HEK293 (cell line): ENCODE measurements around the gene PTS.

Source experiments
- CTCF ChIA-PET: fragments of 350-600 bp; formaldehyde crosslinking; extraction: SDS; loops from one replicate; lab custom pipeline; 2021; ENCODE audit warnings: antibody characterized with exemption; lab: Yijun Ruan, JAX
- POLR2A ChIA-PET: fragments of 300-600 bp; formaldehyde crosslinking; extraction: SDS; loops from one replicate; lab custom pipeline; 2020; ENCODE audit warnings: antibody characterized with exemption, inconsistent platforms; lab: Yijun Ruan, JAX
- H3K27ac ChIP-seq: fragments of 200-500 bp; sonication (Bioruptor generic); 2 replicates; pipeline ENCODE4 v1.5.1; 2014; ENCODE audit warnings: low read depth, low read length, control low read depth, inconsistent platforms; ENCODE audit errors: extremely low read depth
- H3K36me3 ChIP-seq, 2 experiments: fragments of 200-500 bp in 1 of 2; sonication (Bioruptor generic) in 1 of 2; 1 replicate in 1 of 2; 2 replicates in 1 of 2; pipeline ENCODE4 v1.5.1; 2014 to 2017; ENCODE audit warnings: inconsistent platforms in 2 of 2, low read length in 2 of 2; ENCODE audit not compliant: control insufficient read depth in 2 of 2, insufficient read depth in 1 of 2
- H3K4me1 ChIP-seq: fragments of 200-500 bp; sonication (Bioruptor generic); 2 replicates; pipeline ENCODE4 v1.5.1; 2014; ENCODE audit warnings: mild to moderate bottlenecking, low read length, inconsistent platforms; ENCODE audit not compliant: control insufficient read depth, insufficient read depth
- H3K4me3 ChIP-seq: 2 replicates; pipeline ENCODE4 v1.5.1; 2011; ENCODE audit warnings: low read depth, mild to moderate bottlenecking, control low read depth, low read length, moderate library complexity
- H3K9me3 ChIP-seq: fragments of 200-500 bp; sonication (Bioruptor generic); 2 replicates; pipeline ENCODE4 v1.5.1; 2014; ENCODE audit warnings: low read depth, low read length, inconsistent platforms; ENCODE audit not compliant: control insufficient read depth, insufficient read depth
- BCL11B ChIP-seq: fragments of 450-650 bp; formaldehyde crosslinking; IDR thresholded peaks from 2 replicates; pipeline ENCODE4 v1.5.1; 2016; ENCODE audit warnings: low read depth, missing biosample characterization, missing genetic modification characterization
- GFI1B ChIP-seq: fragments of 450-650 bp; formaldehyde crosslinking; IDR thresholded peaks from 2 replicates; pipeline ENCODE4 v1.5.1; 2016; ENCODE audit warnings: missing biosample characterization, missing genetic modification characterization
- GLIS1 ChIP-seq: fragments of 450-650 bp; formaldehyde crosslinking; IDR thresholded peaks from 2 replicates; pipeline ENCODE4 v1.5.1; 2016; ENCODE audit warnings: missing biosample characterization, missing genetic modification characterization
- HOXA7 ChIP-seq: sonication (generic); formaldehyde crosslinking; IDR thresholded peaks from 2 replicates; pipeline ENCODE4 v1.8.1; 2022; ENCODE audit warnings: missing genetic modification reagents, borderline replicate concordance
- OVOL3 ChIP-seq: fragments of 450-650 bp; formaldehyde crosslinking; IDR thresholded peaks from 2 replicates; pipeline ENCODE4 v1.5.1; 2016; ENCODE audit warnings: missing biosample characterization, missing genetic modification characterization
- TRIM28 ChIP-seq: IDR thresholded peaks from 2 replicates; pipeline ENCODE4 v1.6.1; 2011; ENCODE audit warnings: low read length, control low read depth, borderline replicate concordance
- WT1 ChIP-seq: fragments of 450-650 bp; formaldehyde crosslinking; IDR thresholded peaks from 2 replicates; pipeline ENCODE4 v1.5.1; 2016; ENCODE audit warnings: missing biosample characterization, missing genetic modification characterization
- YY1 ChIP-seq: fragments of 450-650 bp; formaldehyde crosslinking; IDR thresholded peaks from 2 replicates; pipeline ENCODE4 v1.5.1; 2018; ENCODE audit warnings: missing biosample characterization, missing genetic modification characterization
- ZBTB48 ChIP-seq: fragments of 450-650 bp; formaldehyde crosslinking; IDR thresholded peaks from 2 replicates; pipeline ENCODE4 v1.5.1; 2016; ENCODE audit warnings: missing biosample characterization, missing genetic modification characterization
- ZBTB7A ChIP-seq: fragments of 450-650 bp; formaldehyde crosslinking; IDR thresholded peaks from 2 replicates; pipeline ENCODE4 v1.5.1; 2016; ENCODE audit warnings: low read depth, missing biosample characterization, missing genetic modification characterization
- ZNF19 ChIP-seq: fragments of 450-650 bp; formaldehyde crosslinking; IDR thresholded peaks from 2 replicates; pipeline ENCODE4; 2016; ENCODE audit warnings: missing biosample characterization, missing genetic modification characterization, low read depth
- ZNF2 ChIP-seq: fragments of 450-650 bp; formaldehyde crosslinking; IDR thresholded peaks from 2 replicates; pipeline ENCODE4 v1.5.1; 2016; ENCODE audit warnings: missing biosample characterization, missing genetic modification characterization
- ZNF266 ChIP-seq: fragments of 450-650 bp; formaldehyde crosslinking; IDR thresholded peaks from 2 replicates; pipeline ENCODE4 v1.5.1; 2016; ENCODE audit warnings: missing biosample characterization, missing genetic modification characterization, low read depth
- ZNF529 ChIP-seq: fragments of 450-650 bp; formaldehyde crosslinking; IDR thresholded peaks from 2 replicates; pipeline ENCODE4 v1.5.1; 2017; ENCODE audit warnings: missing genetic modification characterization, missing biosample characterization; ENCODE audit not compliant: insufficient replicate concordance
- ZNF585B ChIP-seq: fragments of 450-650 bp; formaldehyde crosslinking; IDR thresholded peaks from 2 replicates; pipeline ENCODE4 v1.5.1; 2016; ENCODE audit warnings: missing biosample characterization, missing genetic modification characterization
- ZNF701 ChIP-seq: fragments of 450-650 bp; formaldehyde crosslinking; IDR thresholded peaks from 2 replicates; pipeline ENCODE4 v1.5.1; 2016; ENCODE audit warnings: missing biosample characterization, missing genetic modification characterization
- ZNF747 ChIP-seq: fragments of 450-650 bp; formaldehyde crosslinking; IDR thresholded peaks from 2 replicates; pipeline ENCODE4 v1.5.1; 2016; ENCODE audit warnings: missing biosample characterization, missing genetic modification characterization
- ZNF76 ChIP-seq: fragments of 450-650 bp; formaldehyde crosslinking; IDR thresholded peaks from 2 replicates; pipeline ENCODE4; 2016; ENCODE audit warnings: low read depth, missing biosample characterization, missing genetic modification characterization, borderline replicate concordance
- ZNF777 ChIP-seq: fragments of 450-650 bp; formaldehyde crosslinking; IDR thresholded peaks from 2 replicates; pipeline ENCODE4 v1.5.1; 2017; ENCODE audit warnings: missing biosample characterization, missing genetic modification characterization, borderline replicate concordance
- TF ChIP-seq, protein P1 (sequence below): fragments of 450-650 bp; formaldehyde crosslinking; IDR thresholded peaks from 2 replicates; pipeline ENCODE4 v1.5.1; 2016; ENCODE audit warnings: missing biosample characterization, missing genetic modification characterization
- TF ChIP-seq, protein P2 (sequence below): fragments of 450-650 bp; formaldehyde crosslinking; IDR thresholded peaks from 2 replicates; pipeline ENCODE4 v1.5.1; 2017; ENCODE audit warnings: missing biosample characterization, mild to moderate bottlenecking, missing genetic modification characterization, moderate library complexity
- TF ChIP-seq, protein P3 (sequence below): fragments of 450-650 bp; formaldehyde crosslinking; IDR thresholded peaks from 2 replicates; pipeline ENCODE4 v1.5.1; 2016; ENCODE audit warnings: missing biosample characterization, missing genetic modification characterization
- TF ChIP-seq, protein P4 (sequence below): fragments of 450-650 bp; formaldehyde crosslinking; IDR thresholded peaks from 2 replicates; pipeline ENCODE4 v1.5.1; 2016; ENCODE audit warnings: missing biosample characterization, missing genetic modification characterization
- TF ChIP-seq, protein P5 (sequence below): fragments of 450-650 bp; formaldehyde crosslinking; IDR thresholded peaks from 2 replicates; pipeline ENCODE4 v1.5.1; 2017; ENCODE audit warnings: missing biosample characterization, missing genetic modification characterization

Gene PTS

DNA sequence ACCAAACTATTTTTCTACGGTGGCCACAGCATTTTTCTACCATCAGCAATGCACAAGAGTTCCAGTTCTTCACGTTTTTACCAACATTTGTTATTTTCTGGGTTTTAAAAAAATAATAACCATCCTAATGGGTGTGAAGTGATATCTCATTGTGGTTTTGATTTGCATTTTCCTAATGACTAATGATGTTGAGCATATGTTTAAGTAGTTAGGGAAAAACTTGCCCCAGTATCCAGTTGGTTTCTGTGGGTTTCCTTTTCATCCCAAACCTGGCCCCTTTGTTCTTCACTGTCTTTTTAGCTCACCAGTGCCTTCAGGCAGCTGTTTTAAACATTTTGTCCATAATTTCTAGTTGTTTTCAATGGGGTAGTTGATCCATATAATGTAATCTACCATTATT is 14.7 kb upstream of the PTS start:
- Histone ChIP-seq H3K9me3 (no peaks in the 10 kb centered on the region), H3K4me3 (no peak overlapping the region), H3K27ac (no peak overlapping the region), H3K36me3 (no peaks in the 10 kb centered on the region), H3K4me1 (no peaks in the 10 kb centered on the region)
- ChIA-PET POLR2A (no interaction called here), CTCF (interaction anchor here (0.6 to 19.0 kb wide), 3 partner anchors 64 to 275 kb away, joined by 3 to 308 read pairs (median 3); no protein-coding TSS in a partner anchor)
- TF ChIP-seq HOXA7 (CRISPR knock-in tag) (no peak), ZNF76 (tag by site-specific recombination) (no peak)

DNA sequence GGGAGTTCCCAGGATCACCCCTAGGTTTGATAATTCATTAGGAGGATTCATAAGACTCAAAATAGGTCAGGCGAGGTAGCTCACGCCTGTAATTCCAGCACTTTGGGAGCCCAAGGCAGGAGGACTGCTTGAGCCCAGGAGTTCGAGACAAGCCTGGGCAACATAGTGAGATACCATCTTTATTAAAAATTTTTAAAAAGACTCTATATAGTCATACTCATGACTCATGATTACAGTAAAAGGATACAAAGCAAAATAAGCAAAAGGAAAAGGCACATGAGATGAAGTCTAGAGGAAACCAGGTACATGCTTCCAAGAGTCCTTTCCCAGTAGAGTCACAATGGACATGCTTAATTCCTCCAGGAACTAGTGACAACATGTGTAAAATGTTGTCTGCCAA is 13.9 kb upstream of the PTS start:
- TF ChIP-seq OVOL3 (tag by site-specific recombination) = no peak
- TF ChIP-seq WT1 (tag by site-specific recombination) = no peak
- no peak for TF ChIP-seq ZBTB7A (tag by site-specific recombination)
- no peak for TF ChIP-seq ZNF2 (tag by site-specific recombination)
- TF ChIP-seq, protein P1, sequence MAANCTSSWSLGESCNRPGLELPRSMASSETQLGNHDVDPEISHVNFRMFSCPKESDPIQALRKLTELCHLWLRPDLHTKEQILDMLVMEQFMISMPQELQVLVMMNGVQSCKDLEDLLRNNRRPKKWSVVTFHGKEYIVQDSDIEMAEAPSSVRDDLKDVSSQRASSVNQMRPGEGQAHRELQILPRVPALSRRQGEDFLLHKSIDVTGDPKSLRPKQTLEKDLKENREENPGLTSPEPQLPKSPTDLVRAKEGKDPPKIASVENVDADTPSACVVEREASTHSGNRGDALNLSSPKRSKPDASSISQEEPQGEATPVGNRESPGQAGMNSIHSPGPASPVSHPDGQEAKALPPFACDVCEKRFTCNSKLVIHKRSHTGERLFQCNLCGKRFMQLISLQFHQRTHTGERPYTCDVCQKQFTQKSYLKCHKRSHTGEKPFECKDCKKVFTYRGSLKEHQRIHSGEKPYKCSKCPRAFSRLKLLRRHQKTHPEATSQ (tag by site-specific recombination) = no peak
- TF ChIP-seq, protein P2, sequence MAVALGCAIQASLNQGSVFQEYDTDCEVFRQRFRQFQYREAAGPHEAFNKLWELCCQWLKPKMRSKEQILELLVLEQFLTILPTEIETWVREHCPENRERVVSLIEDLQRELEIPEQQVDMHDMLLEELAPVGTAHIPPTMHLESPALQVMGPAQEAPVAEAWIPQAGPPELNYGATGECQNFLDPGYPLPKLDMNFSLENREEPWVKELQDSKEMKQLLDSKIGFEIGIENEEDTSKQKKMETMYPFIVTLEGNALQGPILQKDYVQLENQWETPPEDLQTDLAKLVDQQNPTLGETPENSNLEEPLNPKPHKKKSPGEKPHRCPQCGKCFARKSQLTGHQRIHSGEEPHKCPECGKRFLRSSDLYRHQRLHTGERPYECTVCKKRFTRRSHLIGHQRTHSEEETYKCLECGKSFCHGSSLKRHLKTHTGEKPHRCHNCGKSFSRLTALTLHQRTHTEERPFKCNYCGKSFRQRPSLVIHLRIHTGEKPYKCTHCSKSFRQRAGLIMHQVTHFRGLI (tag by site-specific recombination) = no peak
- no peak for TF ChIP-seq YY1
- Histone ChIP-seq H3K4me3 (no peak overlapping the region), H3K4me1 (no peaks in the 10 kb centered on the region), H3K27ac (no peak overlapping the region), H3K36me3 (no peaks in the 10 kb centered on the region), H3K9me3 (no peaks in the 10 kb centered on the region)
- POLR2A ChIA-PET = no interaction called here
- CTCF ChIA-PET = interaction anchor here (19.0 kb wide), 1 partner anchor 71 kb away, joined by 308 read pairs; no protein-coding TSS in a partner anchor

DNA sequence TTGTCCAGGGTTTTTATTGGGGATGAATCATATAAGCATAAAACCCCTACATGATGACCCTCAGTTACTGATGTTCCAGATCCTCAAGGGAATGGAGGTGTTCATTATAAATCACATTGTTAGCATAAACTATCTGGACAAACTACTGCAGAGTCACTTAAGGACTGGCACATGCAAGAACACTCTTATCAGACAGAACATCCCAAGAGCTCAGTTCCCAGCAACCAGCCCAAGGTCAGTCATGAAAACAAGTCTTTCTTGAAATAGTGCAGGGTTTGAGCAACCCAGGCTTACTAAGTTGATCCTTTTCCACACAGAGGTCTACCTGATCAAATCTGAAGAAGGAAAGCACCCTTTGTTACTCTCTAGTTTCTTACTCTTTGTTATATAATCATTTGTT is 13.5 kb upstream of the PTS start:
- Histone ChIP-seq H3K4me1 (no peaks in the 10 kb centered on the region), H3K9me3 (no peaks in the 10 kb centered on the region), H3K4me3 (no peak overlapping the region), H3K27ac (no peak overlapping the region)
- CTCF ChIA-PET = interaction anchor here (19.0 kb wide), 1 partner anchor 71 kb away, joined by 308 read pairs; no protein-coding TSS in a partner anchor
- TF ChIP-seq ZNF701 (tag by site-specific recombination) (no peak), GLIS1 (tag by site-specific recombination) (no peak), ZNF777 (no peak), BCL11B (tag by site-specific recombination) (no peak), ZNF529 (tag by site-specific recombination) (no peak), ZNF19 (tag by site-specific recombination) (no peak), ZNF747 (tag by site-specific recombination) (no peak), ZBTB48 (tag by site-specific recombination) (no peak), TRIM28 (no peak), ZNF585B (tag by site-specific recombination) (no peak), GFI1B (tag by site-specific recombination) (no peak), ZNF266 (tag by site-specific recombination) (no peak)
- TF ChIP-seq, protein P3, sequence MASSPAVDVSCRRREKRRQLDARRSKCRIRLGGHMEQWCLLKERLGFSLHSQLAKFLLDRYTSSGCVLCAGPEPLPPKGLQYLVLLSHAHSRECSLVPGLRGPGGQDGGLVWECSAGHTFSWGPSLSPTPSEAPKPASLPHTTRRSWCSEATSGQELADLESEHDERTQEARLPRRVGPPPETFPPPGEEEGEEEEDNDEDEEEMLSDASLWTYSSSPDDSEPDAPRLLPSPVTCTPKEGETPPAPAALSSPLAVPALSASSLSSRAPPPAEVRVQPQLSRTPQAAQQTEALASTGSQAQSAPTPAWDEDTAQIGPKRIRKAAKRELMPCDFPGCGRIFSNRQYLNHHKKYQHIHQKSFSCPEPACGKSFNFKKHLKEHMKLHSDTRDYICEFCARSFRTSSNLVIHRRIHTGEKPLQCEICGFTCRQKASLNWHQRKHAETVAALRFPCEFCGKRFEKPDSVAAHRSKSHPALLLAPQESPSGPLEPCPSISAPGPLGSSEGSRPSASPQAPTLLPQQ (tag by site-specific recombination) = no peak
- TF ChIP-seq, protein P4, sequence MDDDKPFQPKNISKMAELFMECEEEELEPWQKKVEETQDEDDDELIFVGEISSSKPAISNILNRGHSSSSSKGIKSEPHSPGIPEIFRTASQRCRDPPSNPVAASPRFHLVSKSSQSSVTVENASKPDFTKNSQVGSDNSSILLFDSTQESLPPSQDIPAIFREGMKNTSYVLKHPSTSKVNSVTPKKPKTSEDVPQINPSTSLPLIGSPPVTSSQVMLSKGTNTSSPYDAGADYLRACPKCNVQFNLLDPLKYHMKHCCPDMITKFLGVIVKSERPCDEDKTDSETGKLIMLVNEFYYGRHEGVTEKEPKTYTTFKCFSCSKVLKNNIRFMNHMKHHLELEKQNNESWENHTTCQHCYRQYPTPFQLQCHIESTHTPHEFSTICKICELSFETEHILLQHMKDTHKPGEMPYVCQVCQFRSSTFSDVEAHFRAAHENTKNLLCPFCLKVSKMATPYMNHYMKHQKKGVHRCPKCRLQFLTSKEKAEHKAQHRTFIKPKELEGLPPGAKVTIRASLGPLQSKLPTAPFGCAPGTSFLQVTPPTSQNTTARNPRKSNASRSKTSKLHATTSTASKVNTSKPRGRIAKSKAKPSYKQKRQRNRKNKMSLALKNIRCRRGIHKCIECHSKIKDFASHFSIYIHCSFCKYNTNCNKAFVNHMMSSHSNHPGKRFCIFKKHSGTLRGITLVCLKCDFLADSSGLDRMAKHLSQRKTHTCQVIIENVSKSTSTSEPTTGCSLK (tag by site-specific recombination) = no peak
- TF ChIP-seq, protein P5, sequence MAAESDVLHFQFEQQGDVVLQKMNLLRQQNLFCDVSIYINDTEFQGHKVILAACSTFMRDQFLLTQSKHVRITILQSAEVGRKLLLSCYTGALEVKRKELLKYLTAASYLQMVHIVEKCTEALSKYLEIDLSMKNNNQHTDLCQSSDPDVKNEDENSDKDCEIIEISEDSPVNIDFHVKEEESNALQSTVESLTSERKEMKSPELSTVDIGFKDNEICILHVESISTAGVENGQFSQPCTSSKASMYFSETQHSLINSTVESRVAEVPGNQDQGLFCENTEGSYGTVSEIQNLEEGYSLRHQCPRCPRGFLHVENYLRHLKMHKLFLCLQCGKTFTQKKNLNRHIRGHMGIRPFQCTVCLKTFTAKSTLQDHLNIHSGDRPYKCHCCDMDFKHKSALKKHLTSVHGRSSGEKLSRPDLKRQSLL (tag by site-specific recombination) = no peak
- TF ChIP-seq, all 188 proteins: peak for 0
- POLR2A ChIA-PET = no interaction called here
- H3K36me3 ChIP-seq = no peaks in the 10 kb centered on the region
